Kidney (tissue), 14 donors: Measurements from ENCODE around the gene MEIS2. TPM values are rescaled to one million over a fixed set of nuclear protein-coding genes. Genes with fewer than 3 reads are reported as not detected.

ENCODE experiments used
- DNase-seq, 5 donors: peaks; one replicate each; pipeline ENCODE4 v3.0.0-alpha.2; 2013 to 2020
- FAIRE-seq: peaks from 2 replicates; lab custom pipeline; 2012; peaks lifted over from hg19 to GRCh38; lab: Jason Lieb, UNC
- H3K27ac ChIP-seq, 2 donors: one replicate each; pipeline ENCODE4 v1.7.0; 2013; ENCODE audit warnings: low read depth in 2 of 2, low read length in 2 of 2, inconsistent platforms in 1 of 2
- H3K27me3 ChIP-seq: one replicate; pipeline ENCODE4 v1.7.1; 2013; ENCODE audit warnings: low read length, inconsistent platforms; ENCODE audit not compliant: control insufficient read depth, insufficient read depth
- H3K36me3 ChIP-seq, 3 donors: one replicate each; pipeline versions ENCODE4 v1.7.0 to v1.7.1; 2013; ENCODE audit warnings: low read length in 3 of 3, control low read depth in 1 of 3, inconsistent platforms in 1 of 3; ENCODE audit not compliant: insufficient read depth in 3 of 3, control insufficient read depth in 2 of 3
- H3K4me1 ChIP-seq, 3 donors: one replicate each; pipeline versions ENCODE4 v1.7.0 to v1.7.1; 2013; ENCODE audit warnings: low read length in 3 of 3, inconsistent platforms in 1 of 3, low read depth in 1 of 3; ENCODE audit not compliant: control insufficient read depth in 2 of 3, insufficient read depth in 2 of 3
- H3K4me3 ChIP-seq, 3 donors: one replicate each; pipeline versions ENCODE4 v1.7.0 to v1.8.1; 2013; ENCODE audit warnings: low read length in 3 of 3, control low read depth in 1 of 3, inconsistent platforms in 1 of 3
- H3K9ac ChIP-seq, 3 donors: one replicate each; pipeline versions ENCODE4 v1.7.0 to v1.7.1; 2013; ENCODE audit warnings: low read length in 3 of 3, control low read depth in 1 of 3, inconsistent platforms in 1 of 3
- H3K9me3 ChIP-seq, 3 donors: one replicate each; pipeline versions ENCODE4 v1.7.0 to v1.7.1; 2013; ENCODE audit warnings: low read length in 3 of 3, control low read depth in 1 of 3, inconsistent platforms in 1 of 3; ENCODE audit not compliant: control insufficient read depth in 2 of 3, insufficient read depth in 1 of 3
- intact Hi-C: fragments of 100-400 bp; cut with DNase I; formaldehyde crosslinking; loops from one replicate; pipeline ENCODE4 v1.11.1; 2022
- polyA plus RNA-seq: library from polyadenylated mRNA; stranded (reverse); fragments of 350-450 nt; fragmentation: Illumina TruSeq; extraction: RNeasy Lipid Tissue Mini Kit (QIAGEN cat#74804); gene quantifications from one replicate; pipeline ENCODE4 v1.2.3, GENCODE V29; 2014; ENCODE audit warnings: low read depth, low replicate concordance; ENCODE audit not compliant: insufficient read depth
- total RNA-seq: library from RNA; stranded (reverse); fragmentation: NEBNext Ultra II Directional; extraction: Animal tissue kit (Norgen Biotek cat#: 25700); gene quantifications from one replicate; pipeline ENCODE4 v1.2.1, GENCODE V29; 2021
- TF ChIP-seq, protein P1 (sequence below): IDR thresholded peaks from 3 replicates; pipeline ENCODE4 v1.5.1; 2012; ENCODE audit warnings: mild to moderate bottlenecking, moderate library complexity, borderline replicate concordance; ENCODE audit not compliant: insufficient read depth; ENCODE audit errors: extremely low read depth
- donor health status: control.
- donor health status: control.
- donor health status: control.
- donor health status: control.
- donor health status: control.
- donor health status: DM: yes; HTN: yes; CAD: no.
- donor health status: Normal renal cell carcinoma (clear cell type).

MEIS2 gene
- total and polyA plus RNA-seq, 2 donors from 2014 or later = 14.7 to 50.9 TPM

DNA sequence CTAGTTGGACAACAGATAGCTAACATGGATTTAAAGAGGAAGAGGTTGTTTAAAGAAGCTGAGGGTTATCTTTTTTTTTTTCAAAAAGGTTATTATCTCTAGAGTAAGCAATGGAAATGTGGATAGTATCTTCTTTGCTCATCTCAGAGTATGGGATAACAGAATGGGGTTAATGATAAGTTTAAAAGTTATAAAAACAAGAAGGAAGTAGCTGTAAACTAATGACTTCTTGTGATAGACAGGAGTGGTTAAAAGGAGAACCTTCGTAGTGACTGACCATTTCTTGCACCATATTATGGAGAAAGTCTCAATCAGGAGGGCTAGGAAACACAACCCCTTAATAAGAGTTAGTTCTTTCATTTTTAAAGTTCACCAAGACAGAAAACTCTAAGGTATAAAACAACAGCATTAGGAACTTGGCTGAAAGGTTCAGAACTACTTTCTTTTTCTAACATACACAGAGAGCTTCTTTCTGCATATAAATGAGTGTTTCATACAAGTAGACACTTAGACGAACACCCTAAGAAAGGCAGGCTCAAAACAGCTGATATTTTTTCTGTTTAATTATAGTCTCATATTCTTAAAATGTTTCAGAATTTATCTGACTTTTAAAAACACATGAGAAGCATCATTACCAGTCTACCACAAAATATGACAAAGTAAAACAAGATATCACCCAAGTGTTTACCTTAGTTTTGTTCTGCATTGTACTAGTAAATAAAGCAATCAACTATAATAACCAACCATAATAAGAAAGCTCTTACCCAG is 140.0 kb downstream of the MEIS2 start:
- Histone ChIP-seq H3K4me3 (no peak overlapping the region), H3K9me3 (no peaks in the 10 kb centered on the region), H3K27me3 (no peaks in the 10 kb centered on the region), H3K4me1 (no peaks in the 10 kb centered on the region), H3K36me3 (no peaks in the 10 kb centered on the region), H3K9ac (no peak overlapping the region), H3K27ac (no peak overlapping the region)
- FAIRE-seq (no peak), DNase-seq (no peak)
- TF ChIP-seq, protein P1, sequence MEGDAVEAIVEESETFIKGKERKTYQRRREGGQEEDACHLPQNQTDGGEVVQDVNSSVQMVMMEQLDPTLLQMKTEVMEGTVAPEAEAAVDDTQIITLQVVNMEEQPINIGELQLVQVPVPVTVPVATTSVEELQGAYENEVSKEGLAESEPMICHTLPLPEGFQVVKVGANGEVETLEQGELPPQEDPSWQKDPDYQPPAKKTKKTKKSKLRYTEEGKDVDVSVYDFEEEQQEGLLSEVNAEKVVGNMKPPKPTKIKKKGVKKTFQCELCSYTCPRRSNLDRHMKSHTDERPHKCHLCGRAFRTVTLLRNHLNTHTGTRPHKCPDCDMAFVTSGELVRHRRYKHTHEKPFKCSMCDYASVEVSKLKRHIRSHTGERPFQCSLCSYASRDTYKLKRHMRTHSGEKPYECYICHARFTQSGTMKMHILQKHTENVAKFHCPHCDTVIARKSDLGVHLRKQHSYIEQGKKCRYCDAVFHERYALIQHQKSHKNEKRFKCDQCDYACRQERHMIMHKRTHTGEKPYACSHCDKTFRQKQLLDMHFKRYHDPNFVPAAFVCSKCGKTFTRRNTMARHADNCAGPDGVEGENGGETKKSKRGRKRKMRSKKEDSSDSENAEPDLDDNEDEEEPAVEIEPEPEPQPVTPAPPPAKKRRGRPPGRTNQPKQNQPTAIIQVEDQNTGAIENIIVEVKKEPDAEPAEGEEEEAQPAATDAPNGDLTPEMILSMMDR = no peak
- intact Hi-C loops = no loop called here

DNA sequence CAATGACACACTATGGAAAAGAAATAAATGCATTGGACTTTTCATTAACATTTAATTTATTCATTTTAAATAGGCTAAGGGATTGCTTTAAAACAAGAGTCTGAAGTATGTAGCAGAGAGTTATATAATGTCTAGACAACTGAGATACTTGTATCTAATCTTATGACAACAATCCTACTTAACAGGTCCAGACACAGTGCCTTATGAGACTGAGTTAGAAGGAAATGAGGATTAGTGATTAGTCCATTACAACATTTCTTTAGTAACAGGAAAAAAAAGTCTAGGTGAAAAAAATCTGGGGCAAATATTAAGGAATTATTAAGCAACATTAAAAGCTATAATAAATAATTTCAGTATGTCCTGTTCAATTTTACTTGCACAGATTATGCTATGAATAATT is 140.6 kb downstream of the MEIS2 start:
- no peak overlapping the region for H3K9ac ChIP-seq
- no peaks in the 10 kb centered on the region for H3K4me1 ChIP-seq
- no peak overlapping the region for H3K27ac ChIP-seq
- H3K36me3 ChIP-seq = no peaks in the 10 kb centered on the region
- DNase-seq (no peak), FAIRE-seq (no peak)
- intact Hi-C loops = no loop called here
- TF ChIP-seq, protein P1 = no peak
- H3K9me3 ChIP-seq = no peaks in the 10 kb centered on the region
- no peaks in the 10 kb centered on the region for H3K27me3 ChIP-seq
- H3K4me3 ChIP-seq = no peak overlapping the region

DNA sequence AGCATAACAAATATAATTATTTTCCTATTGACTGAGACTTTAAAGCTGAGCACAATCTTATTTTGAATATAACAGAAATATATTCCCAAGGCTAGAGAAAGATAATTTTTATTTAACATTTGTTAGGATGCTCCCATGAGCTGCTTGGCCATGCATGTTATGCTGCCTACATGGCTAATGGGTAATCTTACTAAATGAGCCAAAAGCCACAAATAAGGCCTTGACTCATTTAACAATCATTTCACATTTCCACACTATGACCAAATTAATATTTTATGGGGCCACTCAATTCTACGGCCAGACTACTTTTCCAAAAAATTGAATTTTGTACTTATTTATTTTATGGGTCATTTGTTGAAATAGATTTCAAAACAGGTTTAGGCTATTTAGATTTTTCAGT is 141.7 kb downstream of the MEIS2 start:
- no peaks in the 10 kb centered on the region for H3K27me3 ChIP-seq
- TF ChIP-seq, protein P1 = no peak
- H3K9me3 ChIP-seq = no peaks in the 10 kb centered on the region
- H3K27ac ChIP-seq = no peak overlapping the region
- no peak for DNase-seq
- H3K9ac ChIP-seq = no peak overlapping the region
- H3K4me1 ChIP-seq = no peaks in the 10 kb centered on the region
- H3K36me3 ChIP-seq = no peaks in the 10 kb centered on the region
- no peak for FAIRE-seq
- H3K4me3 ChIP-seq = no peak overlapping the region
- intact Hi-C loops = no loop called here
